IMR-90 (cell line): Measurements from ENCODE around the gene ABCC10. TPM values are rescaled to one million over a fixed set of nuclear protein-coding genes. Genes with fewer than 3 reads are reported as not detected.
A peak's percentile ranks its signal among the peaks of the same experiment; 100 is the strongest.

Experiments used
- ATAC-seq: fragments of 200-7000 bp; cut with Tn5 transposase; 2 replicates; pipeline ENCODE4 v1.9.1; 2020; ENCODE audit warnings: low read depth, mild to moderate bottlenecking, moderate library complexity
- BruUV-seq: library from RNA; stranded (reverse); fragments of 400-500 nt; replicated peaks from 2 replicates; lab custom pipeline; 2021; lab: Mats Ljungman, UMichigan
- CTCF ChIA-PET: fragments of 300-600 bp; formaldehyde crosslinking; extraction: SDS; loops from one replicate; lab custom pipeline; 2021; ENCODE audit warnings: antibody characterized with exemption; lab: Yijun Ruan, JAX
- POLR2A ChIA-PET: fragments of 300-600 bp; sonication (Branson Sonifier 250); formaldehyde crosslinking; loops from one replicate; lab custom pipeline; 2022; ENCODE audit warnings: antibody characterized with exemption; ENCODE audit not compliant: unreplicated experiment; lab: Charles Lee
- DNase-seq: peaks from one replicate; pipeline ENCODE4 v3.0.0; 2013
- H2AFZ ChIP-seq: replicated peaks from 2 replicates; pipeline ENCODE3; 2013; ENCODE audit warnings: low read length, mild to moderate bottlenecking; ENCODE audit not compliant: poor library complexity
- H2AK5ac ChIP-seq: 2 replicates; pipeline ENCODE4 v1.6.1; 2013; ENCODE audit warnings: low read depth, low read length, inconsistent platforms
- H2AK9ac ChIP-seq: replicated peaks from 2 replicates; pipeline ENCODE3; 2013; ENCODE audit warnings: mild to moderate bottlenecking, low read depth, low read length, moderate library complexity; ENCODE audit not compliant: poor library complexity
- H2BK120ac ChIP-seq: 2 replicates; pipeline ENCODE4 v1.6.1; 2013; ENCODE audit warnings: low read depth, low read length, inconsistent platforms
- H2BK15ac ChIP-seq: 3 replicates; pipeline ENCODE4 v1.6.1; 2013; ENCODE audit warnings: low read depth, low read length, inconsistent platforms
- H2BK20ac ChIP-seq: 2 replicates; pipeline ENCODE4 v1.6.1; 2013; ENCODE audit warnings: low read depth, mild to moderate bottlenecking, inconsistent platforms, low read length, moderate library complexity
- H2BK5ac ChIP-seq: 2 replicates; pipeline ENCODE4 v1.6.1; 2013; ENCODE audit warnings: mild to moderate bottlenecking, low read depth, low read length, inconsistent platforms; ENCODE audit not compliant: poor library complexity, severe bottlenecking
- H3K14ac ChIP-seq: replicated peaks from 2 replicates; pipeline ENCODE4 v1.6.1; 2013; ENCODE audit warnings: low read depth, low read length, inconsistent platforms
- H3K18ac ChIP-seq: 2 replicates; pipeline ENCODE4 v1.6.1; 2013; ENCODE audit warnings: low read depth, low read length, control low read depth
- H3K23ac ChIP-seq: 2 replicates; pipeline ENCODE4 v1.6.1; 2013; ENCODE audit warnings: low read depth, low read length, inconsistent platforms
- H3K27ac ChIP-seq: 2 replicates; pipeline ENCODE4 v1.5.1; 2013; ENCODE audit warnings: mild to moderate bottlenecking, control low read depth, low read length; ENCODE audit not compliant: insufficient read depth
- H3K27me3 ChIP-seq: 2 replicates; pipeline ENCODE4 v1.6.1; 2013; ENCODE audit warnings: low read length; ENCODE audit not compliant: control insufficient read depth, insufficient read depth
- H3K36me3 ChIP-seq: 2 replicates; pipeline ENCODE4 v1.6.1; 2013; ENCODE audit warnings: low read length, mixed read lengths; ENCODE audit not compliant: control insufficient read depth, insufficient read depth
- H3K4ac ChIP-seq: 2 replicates; pipeline ENCODE4 v1.6.1; 2013; ENCODE audit warnings: low read depth, low read length, inconsistent platforms
- H3K4me1 ChIP-seq: 2 replicates; pipeline ENCODE4 v1.6.1; 2013; ENCODE audit warnings: low read length, mixed read lengths; ENCODE audit not compliant: control insufficient read depth, insufficient read depth
- H3K4me2 ChIP-seq: 2 replicates; pipeline ENCODE4 v1.6.1; 2013; ENCODE audit warnings: low read depth, mild to moderate bottlenecking, control low read depth, low read length, moderate library complexity
- H3K4me3 ChIP-seq: 2 replicates; pipeline ENCODE4 v1.5.1; 2013; ENCODE audit warnings: low read depth, mild to moderate bottlenecking, control low read depth, low read length, moderate library complexity; ENCODE audit not compliant: insufficient read depth
- H3K56ac ChIP-seq: 2 replicates; pipeline ENCODE4 v1.6.1; 2013; ENCODE audit warnings: low read length, inconsistent platforms; ENCODE audit not compliant: insufficient read depth; ENCODE audit errors: extremely low read depth
- H3K79me1 ChIP-seq, 2 experiments: 2 replicates each; pipeline ENCODE4 v1.6.1; 2013; ENCODE audit warnings: low read length in 2 of 2, inconsistent platforms in 1 of 2, low read depth in 1 of 2
- H3K9ac ChIP-seq: 2 replicates; pipeline ENCODE4 v1.6.1; 2013; ENCODE audit warnings: low read depth, low read length, control low read depth
- H3K9me1 ChIP-seq: 2 replicates; pipeline ENCODE4 v1.6.1; 2013; ENCODE audit warnings: low read length, inconsistent platforms; ENCODE audit not compliant: insufficient read depth
- H3K9me3 ChIP-seq: 2 replicates; pipeline ENCODE4 v1.6.1; 2013; ENCODE audit warnings: low read length; ENCODE audit not compliant: control insufficient read depth, insufficient read depth
- H4K20me1 ChIP-seq: 2 replicates; pipeline ENCODE4 v1.6.1; 2013; ENCODE audit warnings: low read length, inconsistent platforms; ENCODE audit not compliant: insufficient read depth
- H4K5ac ChIP-seq: 2 replicates; pipeline ENCODE4 v1.6.1; 2013; ENCODE audit warnings: mild to moderate bottlenecking, low read depth, low read length, control low read depth
- H4K8ac ChIP-seq, 2 experiments: 2 replicates each; pipeline ENCODE4 v1.6.1; 2013; ENCODE audit warnings: low read depth in 2 of 2, low read length in 2 of 2, control low read depth in 1 of 2, inconsistent platforms in 1 of 2
- H4K91ac ChIP-seq: 2 replicates; pipeline ENCODE4 v1.6.1; 2013; ENCODE audit warnings: low read depth, low read length, inconsistent platforms; ENCODE audit not compliant: insufficient read depth
- CHD1 ChIP-seq: IDR thresholded peaks from 2 replicates; pipeline ENCODE4 v1.6.1; 2012; ENCODE audit warnings: low read depth, low read length, improper control_type of control experiment
- ELK1 ChIP-seq: fragments of 150-350 bp; IDR thresholded peaks from 2 replicates; pipeline ENCODE4 v1.6.1; 2016; ENCODE audit warnings: low read depth, mild to moderate bottlenecking, low read length, moderate library complexity, borderline replicate concordance
- MAFK ChIP-seq: IDR thresholded peaks from 2 replicates; pipeline ENCODE4 v1.6.1; 2012; ENCODE audit warnings: low read depth, low read length, improper control_type of control experiment
- NFE2L2 ChIP-seq: fragments of 150-350 bp; IDR thresholded peaks from 2 replicates; pipeline ENCODE4 v1.6.1; 2016; ENCODE audit warnings: low read depth, mild to moderate bottlenecking, low read length
- RAD21 ChIP-seq: IDR thresholded peaks from 2 replicates; pipeline ENCODE4 v1.6.1; 2012; ENCODE audit warnings: low read length, improper control_type of control experiment
- RCOR1 ChIP-seq: IDR thresholded peaks from 2 replicates; pipeline ENCODE4 v1.6.1; 2012; ENCODE audit warnings: mild to moderate bottlenecking, low read length, improper control_type of control experiment; ENCODE audit not compliant: insufficient replicate concordance
- RFX5 ChIP-seq: IDR thresholded peaks from 2 replicates; pipeline ENCODE4 v1.8.0; 2012; ENCODE audit warnings: low read depth, mild to moderate bottlenecking, low read length, moderate library complexity
- SMC3 ChIP-seq: fragments of 150-350 bp; IDR thresholded peaks from 2 replicates; pipeline ENCODE4 v1.6.1; 2016; ENCODE audit warnings: low read depth, mild to moderate bottlenecking, antibody characterized with exemption, low read length, moderate library complexity
- USF2 ChIP-seq: fragments of 150-350 bp; IDR thresholded peaks from 2 replicates; pipeline ENCODE4 v1.6.1; 2017; ENCODE audit warnings: mild to moderate bottlenecking, antibody characterized with exemption, low read length, low read depth
- WGBS, 2 experiments: methylation state at CpG; one replicate each; pipeline versions ENCODE4 v1.1.5 to v1.1.7; 2013; ENCODE audit warnings: missing lambda C conversion rate in 2 of 2; ENCODE audit not compliant: insufficient read length in 1 of 2; ENCODE audit errors: extremely low coverage in 2 of 2; 5-methylcytosine and 5-hydroxymethylcytosine counted together
- dilution Hi-C: fragments of 300-500 bp; cut with HindIII; formaldehyde crosslinking; loops from one replicate; pipeline ENCODE4 v1.14.3; 2018; ENCODE audit warnings: low sequenced_read_pairs; ENCODE audit not compliant: unreplicated experiment
- in situ Hi-C: fragments of 300-500 bp; cut with MboI; formaldehyde crosslinking; loops from 3 replicates; pipeline ENCODE4 v1.14.3; 2019; ENCODE audit warnings: low sequenced_read_pairs, inconsistent platforms, mixed read lengths
- intact Hi-C: fragments of 100-400 bp; cut with micrococcal nuclease; formaldehyde crosslinking; loops from 2 replicates; pipeline ENCODE4 v1.10.0; 2022
- polyA plus RNA-seq, 3 experiments: library from polyadenylated mRNA; depleted of rRNA; stranded (reverse); fragments of >200 nt; gene quantifications; 2 replicates each; pipeline ENCODE4 v1.2.3, GENCODE V29; 2012; ENCODE audit warnings: low replicate concordance in 1 of 3
- total RNA-seq: library from RNA; depleted of rRNA; stranded (reverse); fragments of >200 nt; gene quantifications from 2 replicates; pipeline ENCODE4 v1.2.3, GENCODE V29; 2012

Gene ABCC10
- total and polyA plus RNA-seq, 2 of the 4 experiments (the other 2 are of a cell fraction), result 7.0 to 26.3 TPM

GRCh38 chr6:43475516-43475915, 48.2 kb downstream of the ABCC10 start:
- H3K56ac ChIP-seq, result no peak overlapping the region
- H4K5ac ChIP-seq, result no peak overlapping the region
- H4K8ac ChIP-seq, result no peak overlapping the region
- ATAC-seq (no peak), DNase-seq (no peak)
- no peak overlapping the region for H3K9ac ChIP-seq
- H2AFZ ChIP-seq, result peak overlapping the region; percentile 13
- no peak overlapping the region for H3K4me3 ChIP-seq
- H2AK5ac ChIP-seq, result no peak overlapping the region
- no CpG with 5 or more reads among the region's 6 CpGs for WGBS, 2 experiments
- no peaks in the 10 kb centered on the region for H3K36me3 ChIP-seq
- H3K4me2 ChIP-seq, result no peak overlapping the region
- peaks cover 5% of the 10 kb centered on the region for H3K4me1 ChIP-seq
- ChIA-PET POLR2A (no interaction called here), CTCF (interaction anchor here (1.0 kb wide), 2 partner anchors 21 to 32 kb away, joined by 3 read pairs; no protein-coding TSS in a partner anchor)
- H3K27ac ChIP-seq, result no peak overlapping the region
- in situ Hi-C loops (no loop called here), dilution Hi-C loops (no loop called here), intact Hi-C loops (no loop called here)
- no peak for TF ChIP-seq RAD21
- TF ChIP-seq RFX5, result no peak
- no peak for TF ChIP-seq ELK1
- no peak for TF ChIP-seq SMC3
- TF ChIP-seq USF2, result no peak
- no peak for TF ChIP-seq RCOR1
- TF ChIP-seq MAFK, result no peak
- no peak for TF ChIP-seq NFE2L2
- no peak for TF ChIP-seq CHD1
- peaks cover 3% of the 10 kb centered on the region for H3K27me3 ChIP-seq
- H3K79me1 ChIP-seq, result peaks cover 18 to 28% of the 10 kb centered on the region in 2 experiments
- H3K18ac ChIP-seq, result no peak overlapping the region
- H2BK15ac ChIP-seq, result no peak overlapping the region
- H2BK5ac ChIP-seq, result no peak overlapping the region
- H3K23ac ChIP-seq, result no peak overlapping the region
- H4K20me1 ChIP-seq, result no peaks in the 10 kb centered on the region
- H3K9me3 ChIP-seq, result no peaks in the 10 kb centered on the region
- no peak overlapping the region for H3K4ac ChIP-seq
- H2BK120ac ChIP-seq, result no peak overlapping the region
- no TSS peak for BruUV-seq
- H3K9me1 ChIP-seq, result peaks cover 18% of the 10 kb centered on the region
- no peak overlapping the region for H2AK9ac ChIP-seq
- H2BK20ac ChIP-seq, result no peak overlapping the region
- no peak overlapping the region for H3K14ac ChIP-seq
- H4K91ac ChIP-seq, result no peak overlapping the region
